ENCODE results near the gene PITPNM1. TPM values are rescaled to one million over a fixed set of nuclear protein-coding genes. Genes with fewer than 3 reads are reported as not detected.

PITPNM1 gene
- total and polyA plus RNA-seq, 2 of the 13 experiments (the other 11 are each of a cell fraction or from before 2014, with no cell fraction given) = 8.2 to 8.5 TPM

DNA sequence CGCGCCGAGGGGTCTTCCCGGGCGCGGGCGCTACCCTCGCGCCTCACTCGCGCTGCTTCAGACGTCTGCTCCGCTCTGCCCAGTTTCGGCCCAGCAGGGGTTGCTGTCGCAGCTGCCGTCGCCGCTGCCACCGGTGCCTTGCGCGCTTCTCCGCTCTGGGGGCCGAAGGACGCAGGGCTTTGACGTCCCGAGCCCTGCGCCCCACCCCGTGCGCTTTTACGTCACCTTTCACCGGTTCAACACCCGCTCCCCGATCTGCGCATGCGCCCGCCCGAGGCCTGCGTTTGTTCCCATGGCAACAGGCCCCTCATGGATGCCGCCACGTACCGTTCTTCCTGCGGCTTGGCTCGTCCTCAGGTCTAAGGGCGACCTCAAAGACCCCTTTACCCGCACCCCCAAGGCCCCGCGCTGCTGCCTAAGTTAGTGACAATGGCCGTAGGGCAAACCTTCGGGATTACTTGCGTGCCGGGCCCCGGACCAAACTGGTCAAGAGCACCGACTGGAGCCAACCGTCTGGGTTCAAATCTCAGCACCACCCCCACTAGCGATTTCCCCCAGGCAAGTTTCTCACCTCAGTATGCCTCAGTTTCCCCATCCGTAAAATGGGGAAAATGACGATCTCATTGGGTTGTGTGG lies 3.4 kb upstream of the PITPNM1 start (continued):
- TF ChIP-seq ZNF350 (CRISPR knock-in tag; IDR thresholded peaks at IDR 0.05; ENCODE audit: borderline replicate concordance, low read depth) (no peak), PHB2 (IDR thresholded peaks at IDR 0.05; ENCODE audit: partially characterized antibody) (no peak), FOXP1 (IDR thresholded peaks at IDR 0.05) (no peak), FOXP1 (CRISPR knock-in tag; IDR thresholded peaks at IDR 0.05) (no peak), NR2C2 (CRISPR knock-in tag; IDR thresholded peaks at IDR 0.05; ENCODE audit: borderline replicate concordance) (peak; percentile 40; the same call in 1 of the 2 replicates), ZNF546 (CRISPR knock-in tag; conservative IDR thresholded peaks at IDR 0.05) (peak; percentile 92), ETV5 (CRISPR knock-in tag; IDR thresholded peaks at IDR 0.05; ENCODE audit: borderline replicate concordance) (no peak), NCOA5 (CRISPR knock-in tag; IDR thresholded peaks at IDR 0.05) (no peak), ZSCAN22 (CRISPR knock-in tag; IDR thresholded peaks at IDR 0.05) (no peak), ZNF326 (CRISPR knock-in tag; IDR thresholded peaks at IDR 0.05; ENCODE audit: borderline replicate concordance) (no peak), HNF4A (CRISPR knock-in tag; IDR thresholded peaks at IDR 0.05) (no peak), ZNF788 (CRISPR knock-in tag; IDR thresholded peaks at IDR 0.05; ENCODE audit: borderline replicate concordance) (peak; percentile 13; the same call in 1 of the 2 replicates), TRIM24 (CRISPR knock-in tag; IDR thresholded peaks at IDR 0.05) (no peak), FOXK2 (IDR thresholded peaks at IDR 0.05) (no peak), KMT2A (CRISPR knock-in tag; IDR thresholded peaks at IDR 0.05) (no peak), GPN1 (CRISPR knock-in tag; IDR thresholded peaks at IDR 0.05; ENCODE audit: borderline replicate concordance) (no peak), RORA (CRISPR knock-in tag; IDR thresholded peaks at IDR 0.05) (no peak), ZNF772 (CRISPR knock-in tag; IDR thresholded peaks at IDR 0.05) (no peak), HDAC1 (CRISPR knock-in tag; IDR thresholded peaks at IDR 0.05) (peak; percentile 80), KLF6 (CRISPR knock-in tag; IDR thresholded peaks at IDR 0.05) (no peak), ZNF749 (CRISPR knock-in tag; IDR thresholded peaks at IDR 0.05; ENCODE audit: borderline replicate concordance) (no peak), ZNF260 (CRISPR knock-in tag; IDR thresholded peaks at IDR 0.05; ENCODE audit: borderline replicate concordance, low read depth) (no peak), ZNF230 (CRISPR knock-in tag; IDR thresholded peaks at IDR 0.05) (peak; percentile 56; the same call in 1 of the 2 replicates)
- TF ChIP-seq, protein P1, sequence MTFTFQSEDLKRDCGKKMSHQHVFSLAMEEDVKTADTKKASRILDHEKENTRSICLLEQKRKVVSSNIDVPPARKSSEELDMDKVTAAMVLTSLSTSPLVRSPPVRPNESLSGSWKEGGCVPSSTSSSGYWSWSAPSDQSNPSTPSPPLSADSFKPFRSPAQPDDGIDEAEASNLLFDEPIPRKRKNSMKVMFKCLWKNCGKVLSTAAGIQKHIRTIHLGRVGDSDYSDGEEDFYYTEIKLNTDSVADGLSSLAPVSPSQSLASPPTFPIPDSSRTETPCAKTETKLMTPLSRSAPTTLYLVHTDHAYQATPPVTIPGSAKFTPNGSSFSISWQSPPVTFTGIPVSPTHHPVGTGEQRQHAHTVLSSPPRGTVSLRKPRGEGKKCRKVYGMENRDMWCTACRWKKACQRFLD (CRISPR knock-in tag; IDR thresholded peaks at IDR 0.05; ENCODE audit: borderline replicate concordance) = no peak
- TF ChIP-seq, protein P2, sequence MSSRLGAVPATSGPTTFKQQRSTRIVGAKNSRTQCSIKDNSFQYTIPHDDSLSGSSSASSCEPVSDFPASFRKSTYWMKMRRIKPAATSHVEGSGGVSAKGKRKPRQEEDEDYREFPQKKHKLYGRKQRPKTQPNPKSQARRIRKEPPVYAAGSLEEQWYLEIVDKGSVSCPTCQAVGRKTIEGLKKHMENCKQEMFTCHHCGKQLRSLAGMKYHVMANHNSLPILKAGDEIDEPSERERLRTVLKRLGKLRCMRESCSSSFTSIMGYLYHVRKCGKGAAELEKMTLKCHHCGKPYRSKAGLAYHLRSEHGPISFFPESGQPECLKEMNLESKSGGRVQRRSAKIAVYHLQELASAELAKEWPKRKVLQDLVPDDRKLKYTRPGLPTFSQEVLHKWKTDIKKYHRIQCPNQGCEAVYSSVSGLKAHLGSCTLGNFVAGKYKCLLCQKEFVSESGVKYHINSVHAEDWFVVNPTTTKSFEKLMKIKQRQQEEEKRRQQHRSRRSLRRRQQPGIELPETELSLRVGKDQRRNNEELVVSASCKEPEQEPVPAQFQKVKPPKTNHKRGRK (CRISPR knock-in tag; IDR thresholded peaks at IDR 0.05) = no peak
- TF ChIP-seq, protein P3, sequence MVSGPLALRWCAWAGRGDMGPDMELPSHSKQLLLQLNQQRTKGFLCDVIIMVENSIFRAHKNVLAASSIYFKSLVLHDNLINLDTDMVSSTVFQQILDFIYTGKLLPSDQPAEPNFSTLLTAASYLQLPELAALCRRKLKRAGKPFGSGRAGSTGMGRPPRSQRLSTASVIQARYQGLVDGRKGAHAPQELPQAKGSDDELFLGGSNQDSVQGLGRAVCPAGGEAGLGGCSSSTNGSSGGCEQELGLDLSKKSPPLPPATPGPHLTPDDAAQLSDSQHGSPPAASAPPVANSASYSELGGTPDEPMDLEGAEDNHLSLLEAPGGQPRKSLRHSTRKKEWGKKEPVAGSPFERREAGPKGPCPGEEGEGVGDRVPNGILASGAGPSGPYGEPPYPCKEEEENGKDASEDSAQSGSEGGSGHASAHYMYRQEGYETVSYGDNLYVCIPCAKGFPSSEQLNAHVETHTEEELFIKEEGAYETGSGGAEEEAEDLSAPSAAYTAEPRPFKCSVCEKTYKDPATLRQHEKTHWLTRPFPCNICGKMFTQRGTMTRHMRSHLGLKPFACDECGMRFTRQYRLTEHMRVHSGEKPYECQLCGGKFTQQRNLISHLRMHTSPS (CRISPR knock-in tag; IDR thresholded peaks at IDR 0.05; ENCODE audit: low read depth) = 0 out of 2 replicates have a peak, but pooled peaks have one; percentile 30
- TF ChIP-seq, protein P4, sequence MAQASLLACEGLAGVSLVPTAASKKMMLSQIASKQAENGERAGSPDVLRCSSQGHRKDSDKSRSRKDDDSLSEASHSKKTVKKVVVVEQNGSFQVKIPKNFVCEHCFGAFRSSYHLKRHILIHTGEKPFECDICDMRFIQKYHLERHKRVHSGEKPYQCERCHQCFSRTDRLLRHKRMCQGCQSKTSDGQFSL (CRISPR knock-in tag; IDR thresholded peaks at IDR 0.05) = no peak

Measured in HepG2 (cell line).